Progenitor cell of endocrine pancreas (in vitro differentiated cells): Measurements from ENCODE around the gene GPD1L. TPM values are rescaled to one million over a fixed set of nuclear protein-coding genes. Genes with fewer than 3 reads are reported as not detected.
A peak's percentile ranks its signal among the peaks of the same experiment; 100 is the strongest.
"Not testable (repeated sequence)": the region's sequence is repeated elsewhere in the genome, so short reads cannot be mapped to it uniquely, and the experiment has no call there.

Experiments
- DNase-seq: peaks from one replicate; pipeline ENCODE4 v3.0.0; 2021; ENCODE audit warnings: low spot score; ENCODE audit not compliant: unreplicated experiment
- H3K27ac Mint-ChIP-seq: 2 replicates; pipeline ENCODE4 v1.8.0; 2021; ENCODE audit warnings: mild to moderate bottlenecking, moderate library complexity, mixed read lengths
- H3K27me3 Mint-ChIP-seq: 2 replicates; pipeline ENCODE4 v1.8.0; 2021; ENCODE audit warnings: mixed read lengths
- H3K36me3 Mint-ChIP-seq: 2 replicates; pipeline ENCODE4 v1.8.0; 2022; ENCODE audit warnings: mixed read lengths; ENCODE audit not compliant: insufficient read depth
- H3K4me1 Mint-ChIP-seq: 2 replicates; pipeline ENCODE4 v1.8.0; 2021; ENCODE audit warnings: low read depth, mixed read lengths
- H3K4me3 Mint-ChIP-seq: 2 replicates; pipeline ENCODE4 v1.8.0; 2021; ENCODE audit warnings: low read depth, mild to moderate bottlenecking, moderate library complexity, mixed read lengths
- H3K9me3 Mint-ChIP-seq: 2 replicates; pipeline ENCODE4 v1.8.0; 2021; ENCODE audit warnings: low read depth, mixed read lengths
- CTCF ChIP-seq: fragments of 200-600 bp; sonication (generic); IDR thresholded peaks from one replicate; pipeline ENCODE4 v1.5.0; 2021; ENCODE audit warnings: antibody characterized with exemption, mild to moderate bottlenecking; ENCODE audit not compliant: unreplicated experiment
- total RNA-seq: library from RNA; stranded (reverse); gene quantifications from 2 replicates; pipeline ENCODE4 v1.2.1, GENCODE V29; 2021

Gene GPD1L
- total RNA-seq, 1 donor from 2014 or later: 13.8 TPM

GRCh38 chr3:32186097-32186496, 79.7 kb downstream of the GPD1L start:
- peak overlapping the region; percentile 78 for H3K27ac Mint-ChIP-seq
- no peaks in the 10 kb centered on the region for H3K36me3 Mint-ChIP-seq
- no peak for DNase-seq
- TF ChIP-seq CTCF: no peak
- peaks cover 4% of the 10 kb centered on the region for H3K9me3 Mint-ChIP-seq
- peaks cover 27% of the 10 kb centered on the region for H3K4me1 Mint-ChIP-seq
- H3K4me3 Mint-ChIP-seq: no peak overlapping the region
- H3K27me3 Mint-ChIP-seq: no peaks in the 10 kb centered on the region

GRCh38 chr3:32186876-32187275, 80.5 kb downstream of the GPD1L start:
- Mint-ChIP-seq H3K27ac (peak overlapping the region; percentile 78), H3K4me1 (peaks cover 19% of the 10 kb centered on the region), H3K27me3 (no peaks in the 10 kb centered on the region), H3K9me3 (peaks cover 4% of the 10 kb centered on the region), H3K4me3 (no peak overlapping the region), H3K36me3 (no peaks in the 10 kb centered on the region)
- no peak for TF ChIP-seq CTCF
- no peak for DNase-seq

- TF ChIP-seq CTCF: no peak
- no peak for DNase-seq
These were observed 83.3 kb downstream of the GPD1L start for GRCh38 chr3:32189693-32190092.

GRCh38 chr3:32190556-32190955, 84.1 kb downstream of the GPD1L start:
- not testable (repeated sequence) for H3K27me3 Mint-ChIP-seq, H3K27ac Mint-ChIP-seq, H3K4me3 Mint-ChIP-seq, H3K9me3 Mint-ChIP-seq, DNase-seq, H3K36me3 Mint-ChIP-seq
- H3K4me1 Mint-ChIP-seq: peaks cover 30% of the 10 kb centered on the region

More at GRCh38 chr3:32189693-32190092, 83.3 kb downstream of the GPD1L start:
- Mint-ChIP-seq H3K27ac (no peak overlapping the region), H3K9me3 (peaks cover 4% of the 10 kb centered on the region), H3K4me1 (peaks cover 26% of the 10 kb centered on the region), H3K36me3 (no peaks in the 10 kb centered on the region), H3K4me3 (no peak overlapping the region), H3K27me3 (no peaks in the 10 kb centered on the region)

GRCh38 chr3:32193101-32193500, 86.7 kb downstream of the GPD1L start:
- H3K4me1 Mint-ChIP-seq: peaks cover 16% of the 10 kb centered on the region
- no peak for TF ChIP-seq CTCF
- no peak overlapping the region for H3K27ac Mint-ChIP-seq
- H3K4me3 Mint-ChIP-seq: no peak overlapping the region
- H3K9me3 Mint-ChIP-seq: peaks cover 4% of the 10 kb centered on the region
- no peaks in the 10 kb centered on the region for H3K36me3 Mint-ChIP-seq
- DNase-seq: no peak
- no peaks in the 10 kb centered on the region for H3K27me3 Mint-ChIP-seq

- Mint-ChIP-seq H3K9me3 (no peaks in the 10 kb centered on the region), H3K4me1 (peaks cover 15% of the 10 kb centered on the region), H3K27ac (peak overlapping the region; percentile 82), H3K4me3 (no peak overlapping the region), H3K27me3 (no peaks in the 10 kb centered on the region), H3K36me3 (no peaks in the 10 kb centered on the region)
- no peak for DNase-seq
- TF ChIP-seq CTCF: no peak
These were observed 88.2 kb downstream of the GPD1L start for GRCh38 chr3:32194653-32195052.
